ENCODE measurements around the gene GRAP2.
"Not testable (repeated sequence)": the region's sequence is repeated elsewhere in the genome, so short reads cannot be mapped to it uniquely, and the experiment has no call there.

The GRAP2 gene

GRCh38 chr22:39901565-39902146 lies 772 bp downstream of the GRAP2 start:
- H3K79me2 ChIP-seq (ENCODE audit: insufficient read depth, low read length) = peaks cover 71% of the 10 kb centered on the region
- no peak overlapping the region for H2AFZ ChIP-seq (ENCODE audit: low read length)
- peak overlapping the region; percentile 94 for H3K4me2 ChIP-seq (ENCODE audit: low read depth, low read length, poor library complexity, severe bottlenecking)

GRCh38 chr22:39904024-39904423 lies 3.1 kb downstream of the GRAP2 start:
- H3K4me3 ChIP-seq (ENCODE audit: low read length, poor library complexity, severe bottlenecking) = peak overlapping the region; percentile 76
- not testable (repeated sequence) for H3K36me3 ChIP-seq (ENCODE audit: insufficient read depth, low read length); H2AFZ ChIP-seq (ENCODE audit: low read length); H3K9me3 ChIP-seq (ENCODE audit: insufficient read depth, low read depth, low read length); H3K27me3 ChIP-seq (ENCODE audit: insufficient read depth, low read length, poor library complexity, severe bottlenecking); H3F3A ChIP-seq (ENCODE audit: low read depth); H3K9me2 ChIP-seq (replicated peaks; ENCODE audit: low read depth, low read length)
- H3K4me2 ChIP-seq (ENCODE audit: low read depth, low read length, poor library complexity, severe bottlenecking) = peak overlapping the region; percentile 94
- H3K9ac ChIP-seq (ENCODE audit: low read depth, low read length, poor library complexity, severe bottlenecking) = peak overlapping the region; percentile 96
- peaks cover 85% of the 10 kb centered on the region for H3K79me2 ChIP-seq (ENCODE audit: insufficient read depth, low read length)
- H4K20me1 ChIP-seq (ENCODE audit: insufficient read depth, low read length, poor library complexity, severe bottlenecking) = peaks cover 20% of the 10 kb centered on the region
- H3K4me1 ChIP-seq (ENCODE audit: insufficient read depth, low read length, poor library complexity, severe bottlenecking) = peaks cover 70% of the 10 kb centered on the region

More at GRCh38 chr22:39901565-39902146, 772 bp downstream of the GRAP2 start:
- peaks cover 68% of the 10 kb centered on the region for H3K4me1 ChIP-seq (ENCODE audit: insufficient read depth, low read length, poor library complexity, severe bottlenecking)
- no peak for TF ChIP-seq CTCF (conservative IDR thresholded peaks at IDR 0.05; ENCODE audit: low read length)
- no peak for TF ChIP-seq EZH2phosphoT487 (IDR thresholded peaks at IDR 0.05; ENCODE audit: borderline replicate concordance)
- no peaks in the 10 kb centered on the region for H3K9me3 ChIP-seq (ENCODE audit: insufficient read depth, low read depth, low read length)
- H3K36me3 ChIP-seq (ENCODE audit: insufficient read depth, low read length) = no peaks in the 10 kb centered on the region
- H3K4me3 ChIP-seq (ENCODE audit: low read length, poor library complexity, severe bottlenecking) = peak overlapping the region; percentile 76
- no peaks in the 10 kb centered on the region for H4K20me1 ChIP-seq (ENCODE audit: insufficient read depth, low read length, poor library complexity, severe bottlenecking)
- H3K9ac ChIP-seq (ENCODE audit: low read depth, low read length, poor library complexity, severe bottlenecking) = peak overlapping the region; percentile 96
- H3F3A ChIP-seq (ENCODE audit: low read depth) = peaks cover 9% of the 10 kb centered on the region; the same call in 1 of the 2 replicates
- no peaks in the 10 kb centered on the region for H3K9me2 ChIP-seq (replicated peaks; ENCODE audit: low read depth, low read length)
- H3K27me3 ChIP-seq (ENCODE audit: insufficient read depth, low read length, poor library complexity, severe bottlenecking) = no peaks in the 10 kb centered on the region

- Histone ChIP-seq H3K9me3 (ENCODE audit: insufficient read depth, low read depth, low read length) (no peaks in the 10 kb centered on the region), H3K4me1 (ENCODE audit: insufficient read depth, low read length, poor library complexity, severe bottlenecking) (peaks cover 70% of the 10 kb centered on the region), H3K79me2 (ENCODE audit: insufficient read depth, low read length) (peaks cover 90% of the 10 kb centered on the region), H3K9ac (ENCODE audit: low read depth, low read length, poor library complexity, severe bottlenecking) (peak overlapping the region; percentile 96), H3K27me3 (ENCODE audit: insufficient read depth, low read length, poor library complexity, severe bottlenecking) (no peaks in the 10 kb centered on the region), H3K36me3 (ENCODE audit: insufficient read depth, low read length) (no peaks in the 10 kb centered on the region), H2AFZ (ENCODE audit: low read length) (no peak overlapping the region), H3K9me2 (replicated peaks; ENCODE audit: low read depth, low read length) (no peaks in the 10 kb centered on the region), H4K20me1 (ENCODE audit: insufficient read depth, low read length, poor library complexity, severe bottlenecking) (peaks cover 28% of the 10 kb centered on the region), H3K4me3 (ENCODE audit: low read length, poor library complexity, severe bottlenecking) (peak overlapping the region; percentile 76), H3F3A (ENCODE audit: low read depth) (peaks cover 8% of the 10 kb centered on the region; the same call in 1 of the 2 replicates), H3K4me2 (ENCODE audit: low read depth, low read length, poor library complexity, severe bottlenecking) (peak overlapping the region; percentile 94)
- TF ChIP-seq CTCF (conservative IDR thresholded peaks at IDR 0.05; ENCODE audit: low read length) (no peak), EZH2phosphoT487 (IDR thresholded peaks at IDR 0.05; ENCODE audit: borderline replicate concordance) (no peak)
These were observed 4.0 kb downstream of the GRAP2 start for GRCh38 chr22:39904862-39905261.

- peaks cover 98% of the 10 kb centered on the region for H3K79me2 ChIP-seq (ENCODE audit: insufficient read depth, low read length)
- no peaks in the 10 kb centered on the region for H3K36me3 ChIP-seq (ENCODE audit: insufficient read depth, low read length)
- peak overlapping the region; percentile 96 for H3K9ac ChIP-seq (ENCODE audit: low read depth, low read length, poor library complexity, severe bottlenecking)
- no peaks in the 10 kb centered on the region for H3K9me3 ChIP-seq (ENCODE audit: insufficient read depth, low read depth, low read length)
- H3K4me1 ChIP-seq (ENCODE audit: insufficient read depth, low read length, poor library complexity, severe bottlenecking) = peaks cover 67% of the 10 kb centered on the region
- H3K4me3 ChIP-seq (ENCODE audit: low read length, poor library complexity, severe bottlenecking) = peak overlapping the region; percentile 76
- H2AFZ ChIP-seq (ENCODE audit: low read length) = no peak overlapping the region
- TF ChIP-seq CTCF (conservative IDR thresholded peaks at IDR 0.05; ENCODE audit: low read length) (no peak), EZH2phosphoT487 (IDR thresholded peaks at IDR 0.05; ENCODE audit: borderline replicate concordance) (no peak)
- H3F3A ChIP-seq (ENCODE audit: low read depth) = peaks cover under 1% of the 10 kb centered on the region; the same call in 1 of the 2 replicates
- no peaks in the 10 kb centered on the region for H3K27me3 ChIP-seq (ENCODE audit: insufficient read depth, low read length, poor library complexity, severe bottlenecking)
- H4K20me1 ChIP-seq (ENCODE audit: insufficient read depth, low read length, poor library complexity, severe bottlenecking) = peaks cover 34% of the 10 kb centered on the region
- peak overlapping the region; percentile 94 for H3K4me2 ChIP-seq (ENCODE audit: low read depth, low read length, poor library complexity, severe bottlenecking)
- no peaks in the 10 kb centered on the region for H3K9me2 ChIP-seq (replicated peaks; ENCODE audit: low read depth, low read length)
These were observed 4.8 kb downstream of the GRAP2 start for GRCh38 chr22:39905687-39906086.

Measured in Loucy (cell line).